Stimulated activated CD4-positive, alpha-beta T cell treated with anti-CD3 and anti-CD28 coated beads, TNF-alpha, amount 100 ng/mL, for 4 hours (primary cell): ENCODE data around the gene ABCC5.

Experiments used
- DNase-seq, 3 experiments: peaks; one replicate each; pipeline ENCODE4 v3.0.0-alpha.2; 2020; ENCODE audit warnings: low read depth in 3 of 3

ABCC5 gene

DNA sequence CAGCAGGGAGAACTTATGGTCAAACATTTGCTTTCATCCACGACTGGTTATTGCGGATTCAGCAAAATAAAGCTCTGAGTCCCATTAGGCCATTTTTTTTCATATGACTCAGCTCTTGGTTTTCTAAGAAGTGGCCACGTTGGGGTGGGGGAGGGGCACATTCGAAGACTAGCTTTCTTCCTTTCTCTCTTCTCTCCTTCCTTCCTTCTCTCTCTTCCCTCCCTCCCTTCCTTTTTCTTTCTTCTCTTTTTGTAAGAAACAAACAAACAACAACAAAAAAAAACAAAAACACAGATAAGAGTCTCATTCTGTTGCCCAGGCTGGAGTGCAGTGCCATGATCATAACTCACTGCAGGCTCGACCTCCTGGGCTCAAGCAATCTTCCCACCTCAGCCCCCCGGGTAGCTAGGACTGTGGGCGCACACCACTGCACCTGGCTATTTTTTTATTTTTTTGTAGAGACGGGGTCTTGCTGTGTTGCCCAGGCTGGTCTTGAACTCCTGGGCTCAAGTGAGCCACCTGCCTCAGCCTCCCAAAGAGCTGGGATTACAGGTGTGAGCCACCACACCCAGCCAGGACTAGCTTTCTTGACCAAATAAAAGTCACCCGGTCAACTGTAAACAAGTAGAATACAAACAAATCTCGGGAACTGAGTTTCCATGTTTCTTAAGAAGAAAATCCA is 41.6 kb downstream of the ABCC5 start:
- no peak for DNase-seq

DNA sequence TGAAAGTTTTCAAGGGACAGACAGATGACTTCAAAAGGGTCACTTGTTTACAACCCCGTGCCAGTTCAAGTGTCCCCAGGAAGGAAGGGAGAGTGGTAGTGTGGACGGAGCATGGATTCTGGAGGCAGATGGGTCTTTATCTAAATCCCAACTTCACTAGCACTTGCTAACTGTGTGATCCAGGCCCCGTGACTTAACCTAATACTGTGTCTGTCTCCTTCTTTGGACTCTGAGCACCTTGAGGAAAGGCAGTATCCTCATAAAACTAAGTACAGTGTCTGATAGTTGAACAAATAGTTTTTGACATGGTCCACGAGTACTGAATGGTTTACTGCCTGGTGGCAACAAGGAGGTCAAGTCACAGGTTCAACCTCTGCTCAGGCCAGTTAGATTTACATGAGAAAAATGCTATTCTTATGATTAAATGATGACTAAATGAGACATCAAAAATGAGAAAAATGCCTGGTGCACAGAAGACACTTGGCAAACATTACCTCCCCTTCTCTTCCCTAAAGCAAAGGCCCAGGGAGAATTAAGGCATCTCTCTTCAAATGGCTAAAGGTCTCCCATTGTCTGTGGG is 48.9 kb downstream of the ABCC5 start:
- no peak for DNase-seq

DNA sequence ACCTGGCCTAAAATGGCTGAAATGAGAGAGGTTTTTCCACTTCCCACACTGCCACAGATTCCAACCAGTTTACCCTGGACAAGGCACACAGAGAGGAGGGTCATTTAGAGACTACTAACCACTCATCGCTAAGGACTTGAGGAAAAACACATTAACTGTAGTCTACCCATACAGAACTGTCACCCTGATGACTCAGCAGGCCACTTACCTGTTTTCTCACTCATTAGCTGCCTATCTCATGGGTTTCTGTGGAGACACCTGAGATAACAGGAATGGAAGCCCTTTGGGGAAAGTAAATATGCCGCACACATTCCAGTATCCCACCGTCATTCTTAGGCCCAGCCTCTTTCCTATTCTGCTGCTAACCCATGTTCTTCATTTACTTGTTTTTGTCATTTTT is 50.0 kb downstream of the ABCC5 start:
- no peak for DNase-seq

DNA sequence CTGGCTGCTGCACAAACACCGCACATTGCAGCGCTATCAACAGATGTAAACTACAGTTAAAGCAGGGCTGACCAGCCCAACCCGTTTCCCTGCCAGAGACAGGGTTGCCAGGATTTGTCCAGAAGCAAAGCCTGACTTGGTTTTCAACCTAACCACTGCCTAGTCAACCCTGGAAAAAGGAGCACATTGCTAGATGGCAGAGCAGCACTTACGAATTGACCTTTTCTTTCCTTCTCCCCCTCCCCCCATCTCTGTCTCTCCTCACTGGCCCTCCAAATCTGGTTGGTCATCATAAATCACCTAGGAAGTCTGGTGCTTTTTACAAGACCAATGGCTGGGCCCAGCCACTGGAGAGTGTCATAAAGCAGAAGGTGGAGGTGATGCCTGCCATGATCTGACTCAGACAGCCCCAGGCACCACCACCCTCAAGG is 51.3 kb downstream of the ABCC5 start:
- no peak for DNase-seq

DNA sequence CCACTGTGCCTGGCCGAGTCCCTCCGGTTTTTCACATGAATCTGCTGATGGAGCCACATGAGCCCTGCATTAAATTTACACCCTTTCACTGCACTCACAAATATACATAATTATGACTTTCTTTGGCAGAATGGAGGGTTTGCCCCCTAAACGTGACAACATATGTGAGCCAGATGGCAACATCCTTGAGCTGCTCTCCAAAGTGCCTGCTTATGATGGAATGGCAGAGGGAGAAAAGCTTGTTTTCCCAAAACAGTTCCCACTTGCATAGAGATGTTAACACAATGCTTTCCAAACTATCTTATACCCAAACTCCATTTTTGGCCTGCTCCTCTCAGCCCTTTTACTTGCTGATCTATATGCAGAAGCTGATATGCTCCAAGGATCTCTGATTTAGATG is 54.9 kb downstream of the ABCC5 start:
- DNase-seq: no peak

DNA sequence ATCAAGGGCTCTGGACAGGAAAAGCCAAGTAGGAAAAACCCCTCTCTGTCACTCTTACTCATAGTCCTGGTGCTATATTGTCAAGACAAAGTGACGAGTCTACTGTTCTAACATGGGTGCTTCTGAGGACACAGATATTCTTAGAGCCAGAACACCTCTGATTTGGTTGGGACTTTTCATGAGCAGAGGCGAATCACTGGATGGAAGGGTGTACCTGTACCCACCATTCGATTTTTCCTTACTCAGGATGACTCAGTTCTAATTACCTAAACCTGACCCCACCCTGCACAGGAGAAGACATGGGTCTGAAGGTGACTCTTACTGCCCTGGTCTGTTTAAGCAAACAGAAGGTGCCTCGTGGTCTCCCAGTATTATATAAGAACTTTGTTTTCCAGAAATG is 58.5 kb downstream of the ABCC5 start:
- DNase-seq: no peak

DNA sequence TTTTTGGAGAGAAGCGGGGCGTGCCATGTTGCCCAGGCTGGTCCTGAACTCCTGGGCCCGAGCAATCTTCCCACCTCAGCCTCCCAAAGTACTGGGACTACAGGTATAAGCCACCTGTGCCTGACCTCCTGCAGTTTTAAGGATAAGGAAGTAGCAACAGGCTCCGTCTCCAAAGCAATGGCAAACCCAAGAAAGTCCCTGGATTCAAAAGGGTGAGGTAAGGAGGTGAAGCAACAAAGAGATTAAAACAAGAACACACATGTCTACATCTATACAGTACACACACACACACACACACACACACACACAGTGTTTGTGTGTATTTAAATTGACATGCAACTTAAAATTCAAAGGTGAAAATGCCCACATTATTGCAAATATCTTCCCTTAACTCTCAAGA is 58.9 kb downstream of the ABCC5 start:
- no peak for DNase-seq

DNA sequence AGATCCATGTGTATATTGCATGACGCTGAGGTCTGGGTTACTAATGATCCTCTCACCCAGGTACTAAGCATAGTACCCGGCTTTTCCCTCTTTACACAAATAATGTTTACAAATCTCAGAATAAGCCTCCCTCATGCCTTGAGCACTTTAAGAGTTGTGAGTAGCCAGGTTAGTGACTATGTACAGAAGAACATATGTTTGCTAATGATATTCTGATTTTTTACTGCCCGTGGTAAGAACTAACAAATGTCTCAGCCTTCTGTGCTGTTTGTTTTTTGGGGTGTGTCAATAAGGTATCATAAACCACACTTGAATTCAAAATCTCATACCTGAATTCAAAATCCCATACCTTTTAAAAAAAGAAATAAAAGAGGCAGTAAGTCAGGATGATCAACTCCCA is 59.5 kb downstream of the ABCC5 start:
- DNase-seq: no peak

DNA sequence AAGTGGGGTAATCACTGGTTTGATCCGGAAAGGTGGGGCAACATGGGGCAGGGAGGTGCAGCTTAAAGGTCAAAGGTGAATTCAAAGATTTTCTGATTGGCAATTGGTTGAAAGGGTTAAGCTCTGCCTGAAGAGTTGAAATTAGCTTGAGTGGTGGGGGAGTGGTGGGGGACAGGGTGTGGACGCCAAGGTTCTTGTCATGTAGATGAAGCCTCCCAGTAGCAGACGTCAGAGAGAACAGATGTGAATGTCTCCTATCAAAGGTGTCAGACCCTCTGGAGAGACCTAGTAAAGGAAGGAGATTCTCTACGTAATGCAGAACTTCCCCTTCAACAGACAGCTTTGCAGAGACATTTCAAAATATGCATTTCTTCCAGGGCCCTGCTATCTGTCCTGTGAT is 62.8 kb downstream of the ABCC5 start:
- no peak for DNase-seq

DNA sequence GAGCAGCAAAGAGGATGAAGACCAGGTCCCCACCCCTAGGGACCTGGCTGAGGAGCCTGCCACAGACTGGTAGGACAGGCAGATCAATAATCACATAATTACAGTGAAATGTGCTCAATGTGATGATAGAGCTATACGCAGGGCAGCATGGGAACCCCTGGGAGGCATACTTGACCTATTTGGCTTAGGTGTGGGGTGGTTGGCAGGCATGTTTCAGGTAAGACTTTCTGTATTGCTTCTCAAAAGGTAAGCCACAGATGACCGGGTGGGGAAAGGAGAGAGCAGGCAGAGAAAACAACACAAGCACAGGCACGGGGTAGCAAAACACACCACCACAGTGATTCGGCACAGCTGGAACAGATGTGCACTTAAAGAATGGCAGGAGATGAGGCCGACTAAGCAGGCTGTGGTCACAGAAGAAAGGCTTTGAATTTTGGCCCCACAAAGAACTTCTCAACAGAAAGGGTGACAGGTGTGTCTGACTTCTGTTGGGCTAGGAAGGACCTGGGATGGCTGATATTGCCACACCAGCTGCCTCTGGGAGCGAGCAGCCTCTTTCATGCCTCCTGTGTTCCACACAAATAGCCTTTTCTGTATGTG is 64.1 kb downstream of the ABCC5 start:
- no peak for DNase-seq

DNA sequence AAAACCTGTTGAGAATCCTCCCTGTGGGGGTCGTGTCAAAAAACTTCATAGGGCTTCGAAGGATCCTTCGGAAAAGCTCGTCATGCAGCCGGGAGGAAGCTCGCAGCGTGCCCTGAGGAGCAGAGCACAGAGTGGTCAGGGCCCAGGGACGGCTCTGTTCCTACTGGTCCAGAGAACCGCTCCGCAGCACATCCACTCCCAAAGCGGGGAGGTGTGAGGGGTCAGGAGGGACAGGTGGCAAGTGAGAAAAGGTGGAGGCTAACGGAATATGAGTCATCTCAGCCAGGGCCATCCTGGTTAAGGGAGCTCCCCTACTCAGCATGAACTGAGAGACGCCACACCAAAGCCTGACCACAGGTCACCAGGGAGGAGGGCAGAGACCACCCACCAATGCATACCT is 66.2 kb downstream of the ABCC5 start:
- DNase-seq: no peak

DNA sequence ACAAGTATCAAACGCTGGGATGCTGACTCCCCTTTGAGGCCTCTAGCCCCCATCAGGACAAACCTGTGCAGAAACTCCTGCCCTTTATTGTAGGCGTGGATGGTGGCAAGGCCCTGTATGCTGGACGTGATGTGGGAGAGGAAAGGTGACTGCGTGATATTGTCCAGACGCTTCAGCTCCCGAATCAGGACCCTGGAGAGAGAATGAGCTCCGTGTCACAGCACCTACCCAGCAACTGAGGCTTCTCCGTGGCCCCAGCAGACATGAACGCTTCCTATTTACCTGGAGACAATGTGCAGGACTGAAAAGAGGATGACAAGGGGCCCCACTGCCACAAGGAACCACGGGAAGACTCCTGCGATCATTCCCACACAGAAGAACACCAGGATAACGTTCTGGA is 68.0 kb downstream of the ABCC5 start:
- DNase-seq: no peak

DNA sequence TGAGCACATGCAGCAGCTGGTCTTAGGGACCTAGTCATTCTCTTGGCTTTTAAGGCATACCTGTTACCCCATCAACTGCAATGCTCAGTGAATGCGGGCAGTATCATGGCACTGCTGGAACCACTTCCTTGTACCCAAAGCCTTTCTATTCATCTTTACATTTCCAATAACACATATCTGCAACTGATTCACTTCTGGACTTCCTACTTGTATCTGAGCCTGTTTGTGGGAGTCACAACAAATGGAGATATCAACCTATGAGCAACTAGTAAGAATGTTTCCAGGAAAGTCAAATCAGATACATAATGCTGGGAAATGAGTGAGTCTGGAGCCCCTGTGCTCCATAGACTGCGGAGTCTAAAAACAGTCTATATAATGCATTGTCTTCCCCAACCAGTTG is 71.6 kb downstream of the ABCC5 start:
- DNase-seq: no peak

DNA sequence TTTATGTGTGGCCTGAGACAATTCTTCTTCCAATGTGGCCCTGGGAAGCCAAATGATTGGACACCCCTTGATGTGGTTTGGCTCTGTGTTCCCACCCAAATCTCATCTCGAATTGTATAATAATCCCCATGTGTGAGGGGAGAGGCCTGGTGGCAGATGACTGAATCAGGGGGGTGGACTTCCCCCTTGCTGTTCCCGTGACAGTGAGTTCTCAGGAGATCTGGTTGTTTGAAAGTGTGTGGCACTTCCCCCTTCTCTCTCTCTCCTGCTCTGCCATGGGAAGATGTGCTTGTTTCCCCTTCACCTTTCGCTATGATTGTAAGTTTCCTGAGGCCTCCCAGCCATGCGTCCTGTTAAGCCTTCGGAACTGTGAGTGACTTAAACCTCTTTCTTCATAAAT is 72.9 kb downstream of the ABCC5 start:
- no peak for DNase-seq

DNA sequence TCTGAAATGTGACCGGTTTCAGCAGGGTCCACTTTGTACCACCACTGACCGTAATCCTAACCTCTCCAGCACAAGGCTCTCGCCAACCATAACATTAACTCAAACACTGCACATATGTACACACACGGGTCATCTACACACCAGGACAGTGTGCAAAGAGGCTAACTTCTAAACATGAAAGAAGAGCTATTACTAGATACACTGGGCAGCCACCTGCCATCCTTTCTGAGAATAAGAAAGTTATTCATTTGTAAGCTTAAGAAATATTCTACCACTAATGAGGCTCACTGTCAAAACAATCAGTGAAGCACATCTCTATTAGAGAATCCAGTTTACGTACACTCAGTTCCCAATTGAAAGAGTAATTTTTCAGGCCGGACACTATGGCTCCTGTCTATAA is 73.9 kb downstream of the ABCC5 start:
- no peak for DNase-seq

DNA sequence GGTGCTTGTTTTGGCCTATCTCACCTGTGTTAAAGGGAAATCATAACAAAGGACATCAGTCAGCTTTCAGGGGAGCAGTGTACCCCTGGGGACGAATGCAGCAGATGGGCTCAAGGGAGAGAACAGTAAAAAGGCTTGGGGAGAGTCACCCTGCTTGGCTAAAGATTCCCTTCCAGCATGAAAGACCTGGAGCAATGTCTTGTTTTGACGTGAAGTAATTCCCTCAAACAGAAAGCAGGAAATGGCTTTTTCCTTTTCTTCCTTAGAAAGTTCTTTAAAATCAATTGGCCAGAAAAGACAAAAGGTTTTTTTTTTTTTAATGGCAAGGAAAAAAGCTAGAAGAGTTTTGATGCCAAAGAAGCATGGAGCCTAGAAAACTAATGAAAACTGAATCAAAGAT is 76.5 kb downstream of the ABCC5 start:
- DNase-seq: no peak

DNA sequence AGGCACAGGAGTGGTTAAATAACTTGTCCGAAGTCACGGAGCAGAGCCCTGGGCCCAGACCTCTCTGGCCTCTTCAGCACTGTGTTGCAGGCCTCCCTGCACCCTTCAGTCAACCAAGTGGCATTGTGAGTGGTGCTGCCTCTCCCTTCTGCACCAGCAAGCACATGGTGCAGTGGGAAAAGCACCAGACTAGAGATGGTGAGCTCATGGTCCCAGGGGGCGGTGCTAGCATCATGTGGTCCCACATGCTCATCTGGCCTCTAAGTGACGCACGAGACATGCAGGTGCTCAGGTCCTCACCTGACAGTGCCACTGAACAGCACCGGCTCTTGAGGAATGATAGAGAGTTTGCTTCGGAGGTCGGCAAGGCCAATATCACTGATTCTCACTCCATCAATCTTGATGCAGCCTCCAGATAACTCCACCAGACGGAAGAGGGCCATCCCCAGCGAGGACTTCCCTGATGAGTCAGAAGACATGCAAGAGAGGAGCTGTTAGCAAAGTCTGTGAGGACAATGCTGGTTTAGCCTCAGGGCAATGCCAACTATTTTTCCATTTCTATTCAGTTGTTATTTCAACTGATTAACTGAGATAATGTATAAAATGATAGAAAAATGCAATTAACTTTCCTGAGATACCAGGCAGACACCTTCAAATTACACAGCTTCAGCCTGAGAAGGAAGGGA is 79.9 kb downstream of the ABCC5 start:
- no peak for DNase-seq

DNA sequence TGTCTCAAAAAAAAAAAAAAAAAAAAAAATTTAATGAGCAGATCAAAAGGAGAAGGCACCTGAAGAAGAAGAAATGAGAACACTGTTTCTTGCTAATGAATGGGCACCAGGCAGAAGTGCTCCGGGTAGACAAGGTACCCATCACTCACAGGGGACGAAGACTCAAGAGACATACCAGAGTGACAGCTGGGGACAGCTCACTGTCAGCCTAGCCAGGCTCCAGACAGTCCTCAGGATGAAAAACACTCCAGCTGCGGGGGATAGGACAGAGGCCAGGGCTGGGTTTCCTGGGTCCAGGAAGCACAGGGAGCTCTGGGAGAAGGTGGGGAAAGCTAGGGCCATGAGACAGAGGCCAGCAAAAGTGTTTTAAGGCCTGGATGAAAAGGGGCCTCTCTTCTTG is 84.5 kb downstream of the ABCC5 start:
- no peak for DNase-seq

DNA sequence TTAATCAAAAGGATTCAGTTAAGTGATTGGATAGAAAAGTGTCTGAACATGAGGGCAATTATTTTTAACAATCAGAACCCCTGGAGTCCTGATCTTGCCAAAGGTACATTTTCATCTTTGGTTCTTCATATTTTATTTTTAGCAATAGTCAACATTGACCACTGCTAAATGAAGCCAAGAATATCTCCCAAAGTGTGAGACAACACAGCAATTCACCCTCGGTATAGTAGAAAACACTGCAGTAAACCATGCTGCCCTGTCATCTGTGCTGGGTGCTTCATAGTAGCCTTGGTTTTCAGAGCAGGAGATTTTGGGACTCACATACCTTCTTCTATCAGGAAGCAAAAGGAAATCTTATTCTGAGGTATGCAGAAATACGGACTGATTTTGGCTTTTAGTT is 85.8 kb downstream of the ABCC5 start:
- DNase-seq: no peak

DNA sequence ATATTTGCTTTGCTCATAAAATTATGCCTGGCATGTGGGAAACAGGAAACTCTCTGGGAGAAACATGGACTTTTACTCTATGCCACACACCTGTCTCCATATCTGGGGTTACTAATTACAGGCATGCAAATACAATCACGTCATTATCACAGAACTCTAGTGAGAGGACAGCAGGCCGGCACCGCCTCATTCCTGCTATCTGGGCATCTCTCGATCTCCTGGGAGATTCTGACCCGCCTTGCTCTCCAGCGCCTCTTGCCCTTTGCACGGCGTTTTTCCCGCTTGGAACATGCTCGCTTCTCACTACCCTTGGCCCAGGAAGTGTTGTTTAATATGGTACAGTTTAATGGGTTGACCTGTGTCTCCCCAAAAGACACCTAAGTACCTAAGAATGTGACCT is 87.6 kb downstream of the ABCC5 start:
- no peak for DNase-seq

DNA sequence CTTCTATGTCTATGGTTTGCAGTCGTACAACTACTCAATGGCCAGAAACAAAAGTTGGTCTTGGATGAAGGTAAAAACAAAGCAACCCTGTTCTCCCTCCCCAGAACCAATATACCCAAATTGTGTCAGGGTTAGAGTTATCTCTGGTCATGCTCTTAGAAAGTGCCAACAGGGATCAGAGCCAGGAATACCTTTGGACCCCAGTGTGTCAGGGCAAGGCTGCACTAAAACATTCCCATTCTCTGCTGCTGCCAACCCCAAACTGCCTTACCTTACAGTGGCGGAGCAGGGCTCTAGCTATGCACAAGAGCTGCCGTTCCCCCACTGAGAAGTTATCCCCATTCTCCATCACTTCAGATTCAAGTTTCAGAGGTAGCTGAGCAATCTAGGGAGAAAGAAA is 90.6 kb downstream of the ABCC5 start:
- no peak for DNase-seq

DNA sequence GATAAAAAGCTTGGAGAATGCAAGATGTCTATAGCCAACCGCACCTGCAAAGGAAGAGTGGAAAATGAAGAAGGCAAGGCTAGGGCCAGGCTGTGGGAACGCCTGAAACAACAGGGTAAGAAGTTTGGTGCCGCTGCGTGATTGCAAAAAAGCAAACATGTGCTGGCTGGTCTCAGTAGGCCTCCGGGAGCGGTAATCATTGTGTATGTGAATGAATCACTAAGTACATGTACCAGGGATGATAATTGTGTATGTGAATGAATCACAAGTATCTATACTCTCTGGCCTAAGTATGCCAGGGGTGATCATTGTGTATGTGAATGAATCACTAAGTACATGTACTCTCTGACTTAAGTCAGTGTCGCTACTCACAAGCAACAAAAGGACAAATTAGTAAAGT is 92.7 kb downstream of the ABCC5 start:
- no peak for DNase-seq

DNA sequence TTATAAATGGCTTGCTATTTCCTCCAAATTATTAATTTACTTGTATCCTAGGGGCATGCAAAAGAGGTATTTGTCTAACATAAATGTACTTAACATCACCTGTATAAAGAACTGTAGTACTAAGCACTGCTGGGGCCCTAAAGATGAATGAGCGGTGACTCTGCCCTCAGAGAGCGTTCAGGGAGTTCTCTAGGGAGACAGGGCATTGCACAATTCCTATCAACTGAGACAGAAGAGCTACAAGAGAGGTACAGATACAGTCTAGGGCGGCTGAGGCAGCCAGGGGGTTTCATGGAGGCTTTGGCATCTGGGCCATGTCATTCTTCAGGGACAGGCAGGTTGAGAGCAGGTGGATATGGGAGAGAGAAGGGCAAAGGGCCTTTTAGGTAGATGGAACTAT is 93.1 kb downstream of the ABCC5 start:
- no peak for DNase-seq
